GM18502 (cell line): Measurements from ENCODE around the gene PSMD14.
"Not testable (repeated sequence)": the region's sequence is repeated elsewhere in the genome, so short reads cannot be mapped to it uniquely, and the experiment has no call there.

Source experiments
- ATAC-seq: cut with Tn5 transposase; IDR thresholded peaks from one replicate; pipeline ENCODE4 v1.9.1; 2021; ENCODE audit warnings: mild to moderate bottlenecking; ENCODE audit not compliant: unreplicated experiment, poor library complexity

Gene PSMD14

DNA sequence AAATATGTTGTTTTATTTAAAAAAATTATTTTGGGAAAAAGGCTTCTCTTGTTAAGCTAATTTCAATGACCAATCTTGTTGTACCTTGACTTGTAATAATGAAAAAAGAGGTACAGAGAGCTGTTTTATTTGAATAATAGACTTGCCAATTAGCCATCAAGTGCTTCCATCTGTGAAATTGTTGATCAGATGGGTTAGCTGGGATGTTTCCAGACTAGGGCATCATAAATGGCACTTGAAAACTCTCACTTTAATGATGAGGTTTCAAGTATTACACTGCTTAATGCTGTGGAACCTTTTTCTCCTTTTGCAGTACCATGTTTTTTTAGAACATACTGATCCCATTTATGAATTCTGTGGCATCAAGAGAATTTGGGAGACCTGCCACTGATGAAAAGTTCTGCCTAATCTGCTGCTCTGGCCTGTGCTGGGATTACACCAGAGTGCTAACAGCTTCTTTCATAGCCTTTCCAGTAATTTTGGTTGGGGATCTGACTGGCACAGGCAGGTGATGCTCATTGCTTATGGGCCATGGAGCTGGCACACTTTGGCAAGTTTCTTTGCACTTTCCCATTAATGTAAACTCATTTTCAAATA lies 24.2 kb downstream of the PSMD14 start:
- no peak for ATAC-seq

DNA sequence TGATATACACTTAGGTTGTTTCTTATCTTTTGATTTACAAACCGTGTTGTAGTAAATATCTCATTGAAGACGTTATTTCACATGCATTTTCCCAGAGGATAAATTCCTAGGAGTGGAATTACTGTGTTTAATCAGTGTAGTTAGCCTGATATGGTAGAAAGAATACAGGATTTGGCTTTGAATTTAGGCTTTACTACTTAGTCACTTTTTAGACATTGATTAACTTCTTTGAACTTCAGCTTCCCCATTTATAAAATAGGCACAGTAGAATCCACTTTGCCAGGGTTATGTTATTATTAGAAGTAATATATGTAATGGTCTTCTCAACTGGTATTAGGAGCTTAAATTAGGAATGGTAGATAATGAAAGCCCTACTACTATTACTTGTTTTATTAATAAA lies 27.4 kb downstream of the PSMD14 start:
- ATAC-seq, result no peak

DNA sequence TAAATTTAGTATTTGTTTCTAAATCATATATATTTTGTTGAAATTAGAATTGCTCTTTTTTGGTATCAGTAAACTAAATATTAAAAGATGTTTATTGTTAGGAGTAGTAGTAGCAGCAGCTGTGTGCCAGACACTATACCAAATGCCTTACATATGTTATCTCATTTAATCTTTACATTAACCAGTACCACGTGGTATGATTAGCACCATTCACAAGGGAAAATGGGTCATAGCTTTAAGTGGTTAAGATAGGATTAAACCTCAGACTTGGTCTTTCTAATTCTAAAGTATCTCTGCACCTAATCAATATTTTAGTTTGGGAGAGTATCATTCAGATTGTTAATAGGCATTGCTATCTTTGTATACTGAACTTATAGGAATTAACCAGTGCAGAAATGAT lies 29.0 kb downstream of the PSMD14 start:
- no peak for ATAC-seq

DNA sequence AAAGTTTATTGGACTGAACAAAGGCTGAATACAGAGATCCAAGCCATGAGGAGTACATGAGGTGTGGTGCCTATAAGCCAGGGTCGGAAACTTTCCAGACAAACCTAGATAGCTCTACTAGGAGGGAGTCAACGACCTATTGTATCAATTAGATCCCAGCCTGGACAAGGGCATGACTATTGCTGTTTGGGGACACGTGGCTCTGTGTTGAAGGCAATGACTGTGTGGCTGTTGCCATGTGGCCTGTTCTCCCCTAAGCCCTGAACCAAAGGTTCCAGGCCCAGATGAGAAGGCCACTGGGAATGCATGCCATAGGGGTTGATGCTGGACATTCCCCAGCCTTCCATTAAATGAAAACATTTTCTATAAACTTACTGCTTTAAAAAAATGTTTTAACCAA lies 31.3 kb downstream of the PSMD14 start:
- not testable (repeated sequence) for ATAC-seq

DNA sequence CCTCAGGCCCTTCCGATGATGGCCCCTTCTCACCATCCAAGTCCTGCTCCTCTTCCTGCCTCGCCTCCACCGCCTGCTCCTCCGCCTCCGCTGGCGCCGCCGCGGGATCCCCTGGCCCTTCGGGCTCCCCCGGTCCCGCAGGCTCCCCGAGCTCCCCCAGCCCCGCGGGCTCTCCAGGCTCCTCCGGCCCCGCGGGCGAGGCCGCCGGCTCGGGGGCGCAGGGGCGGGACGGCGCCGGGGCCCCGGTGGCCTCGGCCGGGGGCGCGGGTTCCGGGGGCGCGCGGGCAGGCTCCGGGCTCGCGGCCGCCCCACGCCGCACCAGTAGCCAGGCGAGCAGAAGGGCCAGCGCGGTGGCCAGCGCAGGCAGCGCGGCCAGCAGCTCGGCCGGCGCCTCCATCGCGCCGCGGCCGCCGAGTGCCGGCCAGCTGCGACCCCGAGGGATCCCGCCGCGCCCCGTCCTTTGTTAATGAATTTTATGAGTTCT lies 32.7 kb downstream of the PSMD14 start:
- ATAC-seq, result not testable (repeated sequence)

DNA sequence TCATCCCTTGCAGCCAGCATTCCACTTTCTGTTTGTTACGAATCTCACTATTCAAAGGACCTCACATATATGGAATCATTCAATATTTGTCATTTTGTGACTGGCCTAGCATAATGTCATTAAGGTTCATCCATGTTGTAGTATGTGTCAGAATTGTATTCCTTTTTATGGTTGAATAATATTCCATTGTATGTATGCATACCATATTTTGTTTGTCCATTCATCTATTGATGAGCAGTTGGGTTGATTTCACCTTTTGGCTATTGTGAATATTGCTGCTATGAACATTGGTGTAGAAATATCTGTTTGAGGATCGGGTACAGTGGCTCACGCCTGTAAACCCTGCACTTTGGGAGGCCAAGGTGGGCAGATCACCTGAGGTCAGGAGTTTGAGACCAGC lies 35.0 kb downstream of the PSMD14 start:
- ATAC-seq, result no peak

DNA sequence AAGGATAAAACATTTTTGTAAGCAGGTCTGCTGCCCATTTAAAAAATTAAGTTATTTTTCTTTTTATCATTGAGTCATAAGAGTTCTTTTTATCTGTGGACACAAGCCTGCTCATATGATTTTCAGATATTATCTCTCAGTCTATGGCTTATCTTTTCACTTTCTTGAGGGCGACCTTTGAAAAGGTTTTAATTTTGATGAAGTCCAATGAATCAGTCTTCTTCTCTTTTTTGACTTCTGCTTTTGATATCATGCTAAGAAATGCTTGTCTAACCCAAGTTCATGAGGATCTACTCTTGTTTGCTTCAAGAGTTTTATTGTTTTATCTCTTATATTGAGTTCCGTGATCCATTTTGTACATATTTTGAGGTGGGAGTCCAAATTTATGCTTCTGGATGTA lies 36.5 kb downstream of the PSMD14 start:
- no peak for ATAC-seq

DNA sequence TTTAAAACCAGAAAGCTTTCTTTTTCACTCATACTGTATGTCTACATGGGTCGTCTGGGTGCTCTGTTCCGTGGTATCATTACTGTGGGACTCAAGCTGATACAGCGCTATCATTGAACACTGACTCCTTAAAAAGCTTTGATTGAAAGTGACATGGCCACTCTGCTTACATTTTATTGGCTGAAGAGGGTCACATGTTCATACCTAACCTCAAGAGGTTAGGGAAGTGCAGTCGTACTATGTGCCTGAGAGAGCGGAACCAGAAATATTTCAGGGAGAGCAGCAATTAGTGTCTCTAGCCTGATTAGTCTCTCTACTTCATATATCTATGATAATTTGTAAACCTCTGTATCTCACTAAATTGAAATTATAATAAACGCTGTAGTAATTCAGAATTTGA lies 43.5 kb downstream of the PSMD14 start:
- no peak for ATAC-seq

DNA sequence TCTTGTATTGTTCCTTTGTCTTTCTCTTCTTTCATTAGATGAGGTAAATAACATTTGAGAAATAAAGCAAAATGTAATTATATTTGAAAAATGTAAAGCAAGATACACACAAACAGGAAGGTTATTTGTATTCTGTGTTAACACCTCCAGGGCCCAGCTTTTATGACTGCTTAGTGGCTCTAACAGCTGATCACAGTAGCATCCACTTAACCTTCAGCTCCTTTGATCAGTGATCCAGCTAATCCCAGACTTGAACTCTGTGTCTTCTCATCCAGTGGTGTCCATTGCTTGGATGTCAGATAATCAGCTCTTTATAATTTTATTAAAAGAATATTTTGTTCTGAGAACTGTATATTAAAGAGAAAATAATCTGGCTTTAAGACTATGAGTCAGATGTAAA lies 44.5 kb downstream of the PSMD14 start:
- ATAC-seq, result no peak

DNA sequence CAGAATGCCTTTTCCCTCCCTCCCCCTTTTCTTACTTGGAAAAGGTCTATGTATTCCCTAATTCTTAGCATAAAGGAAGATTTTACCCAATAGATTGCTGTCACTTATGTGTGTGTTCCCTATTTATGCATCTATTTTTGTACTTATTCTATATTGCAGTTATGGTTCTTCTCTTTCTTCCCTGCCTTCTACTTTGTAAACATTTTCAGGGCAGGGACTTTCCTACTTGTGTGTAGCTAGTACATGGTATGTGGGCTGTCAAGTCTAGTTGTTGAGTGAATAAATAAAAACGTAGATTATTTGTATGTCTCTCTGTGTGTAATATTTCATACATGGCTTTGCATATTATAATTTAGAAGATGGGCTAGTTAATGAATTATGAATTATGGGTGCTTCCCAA lies 45.3 kb downstream of the PSMD14 start:
- no peak for ATAC-seq

DNA sequence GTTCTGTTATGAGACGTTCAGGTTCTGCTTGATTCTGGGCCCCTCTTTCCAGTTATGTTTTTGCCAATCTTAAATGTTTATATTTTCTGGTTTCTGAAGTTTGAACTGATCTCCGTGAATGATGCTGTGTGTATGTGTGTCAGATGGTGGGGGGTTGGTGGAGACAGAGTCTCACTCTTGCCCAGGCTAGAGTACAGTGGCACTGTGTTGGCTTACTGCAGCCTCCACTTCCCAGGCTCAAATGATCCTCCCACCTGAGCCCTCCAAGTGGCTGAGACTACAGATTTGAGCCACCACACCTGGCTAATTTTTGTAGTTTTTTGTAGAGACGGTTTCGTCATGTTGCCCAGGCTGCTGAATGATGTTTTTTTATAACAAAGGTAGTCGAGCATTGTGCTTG lies 45.9 kb downstream of the PSMD14 start:
- ATAC-seq, result no peak

DNA sequence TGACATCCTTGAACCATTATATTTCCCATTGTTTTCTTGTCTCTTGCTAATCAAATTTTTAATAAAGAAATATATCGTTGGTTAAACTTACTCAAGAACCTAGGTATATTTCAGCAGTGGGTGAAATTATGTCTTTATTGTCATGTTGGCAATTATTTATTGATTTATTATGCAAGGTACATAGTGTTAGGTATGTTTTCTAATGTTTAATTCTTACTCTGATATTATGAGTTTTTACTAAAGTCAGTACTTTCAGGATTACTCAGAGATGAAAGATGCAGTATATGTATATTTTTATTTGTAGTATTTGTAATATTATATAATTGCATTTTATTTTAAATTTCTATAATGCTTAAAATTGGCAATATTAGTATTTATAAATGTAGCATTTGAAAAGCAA lies 46.9 kb downstream of the PSMD14 start:
- ATAC-seq, result no peak

DNA sequence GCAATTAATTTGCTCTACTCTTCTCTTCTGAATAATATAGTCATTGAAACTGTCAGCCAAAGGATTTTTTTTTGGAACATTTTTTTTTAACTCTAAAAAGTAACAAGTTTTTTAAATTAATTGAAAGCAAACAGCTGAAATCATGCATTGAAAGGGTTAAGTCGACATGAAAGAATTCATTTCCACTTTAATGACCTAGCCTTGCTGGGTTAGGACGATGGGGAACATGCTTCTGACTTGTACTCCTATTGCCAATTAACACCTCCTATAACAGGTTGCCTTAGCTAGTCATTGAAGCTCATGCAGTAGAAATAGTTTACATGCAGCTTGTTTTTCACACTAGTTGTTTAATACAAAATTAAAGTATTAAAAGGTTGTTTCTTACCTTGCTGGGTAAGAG lies 47.8 kb downstream of the PSMD14 start:
- no peak for ATAC-seq

DNA sequence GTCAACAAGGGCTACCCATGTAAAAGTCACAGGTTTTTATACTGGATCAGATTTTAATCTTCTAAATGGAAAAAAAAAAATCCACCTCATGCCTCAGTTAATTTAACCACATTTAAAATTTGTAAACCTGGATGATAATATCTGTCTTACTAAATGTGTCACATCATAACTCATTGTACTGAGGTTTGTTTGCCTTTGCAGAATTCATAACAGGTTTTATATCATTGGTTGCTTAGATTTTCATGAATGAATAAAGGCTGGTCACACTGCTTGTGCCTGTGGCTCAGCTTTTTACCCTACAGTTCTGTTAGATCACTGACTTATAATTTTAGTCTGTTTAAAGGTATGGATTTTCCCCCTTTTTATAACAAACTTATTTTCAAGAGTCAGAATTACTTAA lies 48.9 kb downstream of the PSMD14 start:
- no peak for ATAC-seq

DNA sequence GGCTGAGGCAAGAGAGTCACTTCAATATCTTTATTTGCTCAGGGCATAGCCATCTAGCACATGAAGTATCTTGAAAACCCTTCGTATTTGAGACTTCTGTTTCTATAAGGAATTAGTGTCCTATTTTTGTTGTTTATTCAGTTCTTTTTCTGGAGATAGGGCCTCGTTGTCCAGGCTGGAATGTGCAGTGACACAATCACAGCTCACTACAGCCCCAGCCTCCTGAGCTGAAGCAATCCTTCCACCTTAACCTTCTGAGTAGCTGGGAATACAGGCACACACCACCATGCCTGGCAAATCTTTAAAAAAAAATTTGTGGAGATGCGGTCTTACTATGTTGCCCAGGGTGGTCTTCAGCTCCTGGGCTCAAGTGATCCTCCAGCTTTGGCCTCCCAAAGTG lies 50.6 kb downstream of the PSMD14 start:
- no peak for ATAC-seq

DNA sequence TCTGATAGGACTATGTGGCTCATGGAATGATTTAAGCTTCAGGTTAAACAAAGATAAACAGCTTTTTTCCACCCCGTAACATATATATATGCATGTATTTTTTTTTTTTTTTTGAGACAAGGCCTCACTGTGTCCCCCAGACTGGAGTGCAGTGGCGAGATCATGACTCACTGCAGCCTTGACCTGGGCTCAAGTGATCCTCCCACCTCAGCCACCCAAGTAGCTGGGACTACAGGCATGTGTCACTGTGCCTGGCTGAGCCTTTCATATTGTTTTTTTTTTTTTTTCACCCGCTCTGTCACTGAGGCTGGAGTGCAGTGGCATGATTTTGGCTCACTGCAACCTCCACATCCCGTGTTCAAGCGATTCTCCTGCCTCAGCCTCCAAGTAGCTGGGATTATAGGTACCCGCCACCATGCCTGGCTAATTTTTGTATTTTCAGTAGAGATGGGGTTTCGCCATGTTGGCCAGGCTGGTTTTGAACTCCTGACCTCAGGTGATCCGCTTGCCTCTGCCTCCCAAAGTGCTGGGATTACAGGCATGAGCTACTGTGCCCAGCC lies 52.0 kb downstream of the PSMD14 start:
- not testable (repeated sequence) for ATAC-seq

DNA sequence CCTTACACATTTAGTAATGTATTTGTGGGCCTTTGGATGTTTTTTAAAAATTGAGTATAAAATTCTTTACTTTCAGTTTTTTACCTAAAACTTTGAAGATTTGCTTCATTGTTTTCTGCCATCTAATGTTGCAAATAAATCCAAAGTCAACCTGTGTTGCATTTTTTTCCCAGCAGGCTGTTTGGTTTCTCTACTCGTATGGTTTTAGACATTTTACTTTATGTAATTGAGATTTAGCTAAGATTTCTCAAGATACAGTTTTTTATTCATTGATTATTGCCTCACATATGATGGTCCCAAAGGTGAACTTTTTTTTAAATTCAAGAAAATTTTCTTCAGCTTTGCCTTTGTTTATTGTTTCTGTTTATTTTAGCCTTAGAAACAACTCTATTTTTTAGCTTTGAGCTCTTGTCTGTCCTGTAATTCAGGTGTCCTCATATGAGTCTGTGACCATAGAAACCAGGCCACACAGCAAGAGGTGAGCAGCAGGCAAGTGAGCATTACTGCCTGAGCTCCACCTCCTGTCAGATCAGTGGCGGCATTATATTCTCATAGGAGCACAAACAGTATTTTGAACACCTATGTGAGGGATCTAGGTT lies 54.4 kb downstream of the PSMD14 start:
- no peak for ATAC-seq

DNA sequence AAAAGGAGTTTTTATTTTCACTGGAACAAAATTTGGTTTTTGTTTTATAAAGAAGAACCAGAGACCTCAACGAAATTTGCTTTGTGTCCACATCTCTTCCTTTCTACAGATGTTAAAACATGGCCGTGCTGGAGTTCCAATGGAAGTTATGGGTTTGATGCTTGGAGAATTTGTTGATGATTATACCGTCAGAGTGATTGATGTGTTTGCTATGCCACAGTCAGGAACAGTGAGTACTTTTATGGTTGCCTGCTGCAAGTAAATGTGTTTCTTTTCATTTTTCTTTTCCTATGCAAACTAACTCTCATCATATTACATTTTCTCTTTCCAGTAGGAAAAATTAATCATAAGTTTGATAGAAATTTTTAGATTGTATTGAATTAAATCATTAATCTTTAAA lies 59.5 kb downstream of the PSMD14 start:
- ATAC-seq, result no peak

DNA sequence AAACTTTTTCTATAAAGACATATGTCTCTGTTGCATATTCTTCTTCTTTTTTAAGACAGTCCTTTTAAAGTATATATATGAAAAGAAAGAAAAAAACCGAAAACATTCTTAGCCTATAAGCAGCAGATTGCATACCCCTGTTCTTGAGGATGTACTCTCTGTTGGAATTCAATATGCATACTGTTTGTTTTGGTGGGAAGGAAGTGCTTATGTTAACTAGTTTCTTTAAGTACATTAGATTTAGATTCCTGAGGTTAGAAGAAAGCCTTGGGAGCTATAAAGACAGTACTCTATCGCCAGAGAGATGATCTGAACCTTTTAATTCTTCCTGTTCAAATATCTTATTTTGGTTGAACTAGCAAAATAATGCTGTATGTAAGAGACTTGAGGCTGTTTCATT lies 61.1 kb downstream of the PSMD14 start:
- ATAC-seq, result no peak

DNA sequence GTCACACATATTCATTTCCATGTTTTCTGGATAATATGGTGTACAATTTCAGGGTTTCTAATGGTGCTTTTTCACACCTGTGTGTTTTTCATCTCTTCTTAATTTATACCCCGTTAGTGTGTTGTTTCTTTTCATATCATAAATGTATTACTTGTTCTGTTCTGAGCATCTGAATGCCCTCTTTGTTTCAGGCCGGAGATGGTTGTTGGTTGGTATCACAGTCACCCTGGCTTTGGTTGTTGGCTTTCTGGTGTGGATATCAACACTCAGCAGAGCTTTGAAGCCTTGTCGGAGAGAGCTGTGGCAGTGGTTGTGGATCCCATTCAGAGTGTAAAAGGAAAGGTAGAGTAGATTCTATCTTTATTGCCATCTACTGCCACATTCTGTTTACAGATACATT lies 62.8 kb downstream of the PSMD14 start:
- no peak for ATAC-seq

DNA sequence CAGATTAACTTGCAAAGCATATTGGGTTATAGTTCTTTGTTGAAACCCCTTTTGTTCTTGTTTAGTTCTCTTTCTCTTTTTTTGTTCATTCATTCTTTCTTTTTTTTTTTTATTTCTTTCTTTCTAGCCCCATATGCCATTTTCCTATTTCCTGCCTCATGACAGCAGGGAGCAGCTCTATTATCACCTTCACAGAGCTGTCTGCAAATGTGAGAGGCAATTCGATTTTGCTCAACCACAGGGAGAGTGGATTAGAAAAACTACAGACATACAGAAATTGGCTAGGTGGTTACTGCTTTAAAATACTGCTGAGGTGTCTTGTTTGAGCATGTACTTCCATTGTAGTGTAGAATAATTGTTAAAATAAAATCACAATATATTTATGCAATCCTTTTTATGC lies 63.6 kb downstream of the PSMD14 start:
- ATAC-seq, result no peak

DNA sequence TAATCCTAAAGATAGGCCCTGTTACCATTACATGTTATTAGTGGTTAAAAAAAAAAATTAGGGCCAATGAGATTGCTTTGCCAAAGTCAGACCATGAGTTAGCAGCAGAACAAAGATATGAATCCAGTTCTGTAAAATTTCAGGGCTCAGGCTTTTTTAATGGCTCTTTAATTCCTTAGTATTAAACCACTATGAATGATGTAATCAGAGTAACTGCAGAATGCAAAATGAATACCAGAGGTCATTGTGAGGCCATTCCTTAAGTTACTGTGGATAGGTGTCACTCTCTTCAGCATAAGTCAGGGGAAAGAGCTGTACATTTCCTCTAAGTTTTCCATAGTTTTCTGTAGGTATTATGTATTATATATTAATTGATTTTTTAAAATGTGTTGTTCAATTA lies 65.7 kb downstream of the PSMD14 start:
- ATAC-seq, result no peak
